Gastroesophageal sphincter (tissue), 3 donors: ENCODE data around the gene CYP26B1.

Experiments
- POLR2A ChIP-seq, 2 donors: fragments of 450-650 bp; IDR thresholded peaks; one replicate each; pipeline ENCODE4 v1.6.1; 2017; ENCODE audit warnings: antibody characterized with exemption in 2 of 2, mild to moderate bottlenecking in 2 of 2, moderate library complexity in 1 of 2
- TF ChIP-seq, protein P1 (sequence below), 4 experiments: fragments of 200-600 bp in 2 of 4; fragments of 450-650 bp in 2 of 4; sonication (generic) in 1 of 4; IDR thresholded peaks; one replicate each; pipeline ENCODE4 v1.5.1; 2017 to 2019; ENCODE audit warnings: antibody characterized with exemption in 4 of 4, mild to moderate bottlenecking in 2 of 4, moderate library complexity in 2 of 4

DNA sequence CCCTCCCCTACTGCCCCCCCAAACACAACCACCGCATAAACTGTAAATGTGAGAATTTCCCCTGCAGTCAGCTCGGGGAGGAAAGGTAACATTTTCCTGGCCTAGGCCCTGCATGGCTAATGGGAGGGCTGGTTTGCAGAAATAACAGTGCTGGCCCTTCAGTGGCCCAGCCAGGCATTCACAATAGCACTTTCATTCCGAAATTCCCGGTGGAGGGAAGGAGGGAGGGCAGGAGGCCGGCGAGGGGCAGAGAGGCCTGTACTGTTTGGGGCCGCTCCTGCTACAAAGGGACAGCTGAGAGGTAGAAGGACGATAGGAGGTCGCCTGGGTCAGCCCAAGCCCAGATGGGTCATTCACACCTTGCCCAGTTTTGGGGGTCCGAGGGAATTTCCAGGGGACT is 11.3 kb downstream of the CYP26B1 start:
- TF ChIP-seq, protein P1, sequence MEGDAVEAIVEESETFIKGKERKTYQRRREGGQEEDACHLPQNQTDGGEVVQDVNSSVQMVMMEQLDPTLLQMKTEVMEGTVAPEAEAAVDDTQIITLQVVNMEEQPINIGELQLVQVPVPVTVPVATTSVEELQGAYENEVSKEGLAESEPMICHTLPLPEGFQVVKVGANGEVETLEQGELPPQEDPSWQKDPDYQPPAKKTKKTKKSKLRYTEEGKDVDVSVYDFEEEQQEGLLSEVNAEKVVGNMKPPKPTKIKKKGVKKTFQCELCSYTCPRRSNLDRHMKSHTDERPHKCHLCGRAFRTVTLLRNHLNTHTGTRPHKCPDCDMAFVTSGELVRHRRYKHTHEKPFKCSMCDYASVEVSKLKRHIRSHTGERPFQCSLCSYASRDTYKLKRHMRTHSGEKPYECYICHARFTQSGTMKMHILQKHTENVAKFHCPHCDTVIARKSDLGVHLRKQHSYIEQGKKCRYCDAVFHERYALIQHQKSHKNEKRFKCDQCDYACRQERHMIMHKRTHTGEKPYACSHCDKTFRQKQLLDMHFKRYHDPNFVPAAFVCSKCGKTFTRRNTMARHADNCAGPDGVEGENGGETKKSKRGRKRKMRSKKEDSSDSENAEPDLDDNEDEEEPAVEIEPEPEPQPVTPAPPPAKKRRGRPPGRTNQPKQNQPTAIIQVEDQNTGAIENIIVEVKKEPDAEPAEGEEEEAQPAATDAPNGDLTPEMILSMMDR (IDR thresholded peaks at IDR 0.05) = no peak
- no peak for TF ChIP-seq POLR2A (IDR thresholded peaks at IDR 0.05)
